NCI-H2107 (cell line): ENCODE results near the gene ADAMTS5.

ENCODE experiments used
- DNase-seq: peaks from one replicate; lab custom pipeline; 2025; lab: John Stamatoyannopoulos, UW

The ADAMTS5 gene

GRCh38 chr21:26948194-26948593, 18.7 kb downstream of the ADAMTS5 start:
- no peak for DNase-seq

DNA sequence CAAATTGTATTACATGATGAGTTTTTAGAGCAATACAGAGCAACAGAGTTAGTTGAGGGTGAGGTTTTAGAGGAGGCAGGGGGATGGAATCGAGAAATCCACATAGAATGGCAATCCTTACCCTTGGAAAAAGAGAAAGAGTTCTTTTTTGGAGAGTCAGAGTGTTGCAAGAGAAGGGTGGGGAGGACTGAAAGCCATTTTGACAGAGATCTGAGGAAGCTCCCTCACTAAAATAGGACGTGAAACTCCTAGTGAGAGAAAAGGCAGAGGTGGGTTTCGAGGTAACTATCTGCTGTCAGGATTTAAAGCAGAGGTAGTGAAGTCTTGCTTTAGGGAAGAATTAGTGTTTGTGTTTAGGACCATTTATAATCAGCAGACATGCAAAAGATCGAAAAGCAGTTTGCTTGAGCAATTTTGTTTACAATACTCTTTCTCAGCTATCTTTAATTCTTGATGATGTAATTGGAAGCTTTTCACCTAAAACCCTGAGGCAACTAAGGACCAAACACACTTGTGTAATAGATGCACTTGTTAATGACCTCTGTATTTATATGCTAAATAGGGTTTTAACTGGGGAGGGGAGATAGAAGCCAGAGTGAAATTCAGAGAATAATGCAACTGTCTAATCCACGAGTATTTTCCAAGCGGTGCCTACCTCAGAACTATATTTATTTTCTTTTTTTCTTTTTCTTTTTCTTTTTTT, 20.0 kb downstream of the ADAMTS5 start:
- no peak for DNase-seq

- DNase-seq = no peak
Measured at GRCh38 chr21:26945916-26946675, 20.8 kb downstream of the ADAMTS5 start.

- no peak for DNase-seq
Measured at GRCh38 chr21:26943921-26944320, 23.0 kb downstream of the ADAMTS5 start.

DNA sequence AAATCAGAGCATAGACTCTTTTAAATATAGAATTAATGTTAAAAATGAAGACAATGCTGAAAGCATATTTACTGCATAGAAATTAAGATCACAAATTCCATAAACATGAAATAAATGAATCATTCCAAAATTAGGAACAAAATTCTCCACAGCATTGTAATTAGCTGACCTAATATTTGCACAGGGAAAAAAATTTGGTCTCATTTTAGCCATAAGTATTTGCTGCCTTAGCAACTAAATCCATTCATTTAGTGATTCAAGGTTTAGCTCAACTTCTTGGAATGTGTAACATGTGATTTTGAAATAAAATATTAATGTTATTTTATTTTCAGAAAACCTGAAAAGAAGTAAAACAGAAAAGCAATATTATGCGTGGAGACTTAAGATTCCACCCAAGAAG, 25.5 kb downstream of the ADAMTS5 start:
- no peak for DNase-seq

- no peak for DNase-seq
Measured at GRCh38 chr21:26939601-26940111, 27.2 kb downstream of the ADAMTS5 start.

DNA sequence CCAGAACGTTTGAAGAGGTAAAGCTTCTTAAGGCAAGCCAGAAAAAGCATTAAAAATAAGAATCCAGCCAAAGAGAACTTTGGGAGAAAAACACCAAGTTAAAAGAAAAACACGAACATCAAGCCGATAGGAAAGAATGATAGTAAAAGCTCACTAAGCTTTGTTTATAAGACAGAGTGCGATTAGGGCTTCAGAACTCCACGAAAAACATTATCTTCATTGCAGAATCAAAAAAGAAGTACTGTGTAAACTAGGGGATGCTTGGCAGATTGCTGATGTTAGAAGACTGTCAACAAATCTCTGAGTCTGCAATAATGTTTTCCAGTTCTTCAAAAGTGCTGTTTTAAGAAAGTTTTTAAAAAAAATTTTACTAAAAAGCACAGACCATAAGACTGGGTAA, 30.2 kb downstream of the ADAMTS5 start:
- DNase-seq = no peak

DNA sequence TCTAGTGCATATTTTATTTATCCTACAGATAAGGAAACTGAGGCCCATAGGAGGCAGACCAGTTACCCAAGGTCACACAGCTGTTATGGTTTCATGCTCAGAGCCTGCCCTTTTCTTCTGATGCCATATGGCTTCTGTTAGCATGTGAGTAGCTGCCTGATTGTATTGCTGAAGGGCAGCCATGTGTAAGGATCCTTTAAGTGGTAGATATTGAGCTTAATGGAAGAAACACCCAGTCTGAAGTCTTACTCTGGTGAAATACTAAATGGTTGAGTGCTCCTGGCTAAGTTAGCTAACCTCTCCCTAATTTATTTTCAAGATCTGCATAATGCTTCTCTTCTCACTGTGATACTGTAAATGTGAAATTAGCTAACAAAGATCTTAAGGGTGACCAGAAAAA, 30.9 kb downstream of the ADAMTS5 start:
- DNase-seq = no peak

- no peak for DNase-seq
Measured at GRCh38 chr21:26934383-26934782, 32.5 kb downstream of the ADAMTS5 start.

DNA sequence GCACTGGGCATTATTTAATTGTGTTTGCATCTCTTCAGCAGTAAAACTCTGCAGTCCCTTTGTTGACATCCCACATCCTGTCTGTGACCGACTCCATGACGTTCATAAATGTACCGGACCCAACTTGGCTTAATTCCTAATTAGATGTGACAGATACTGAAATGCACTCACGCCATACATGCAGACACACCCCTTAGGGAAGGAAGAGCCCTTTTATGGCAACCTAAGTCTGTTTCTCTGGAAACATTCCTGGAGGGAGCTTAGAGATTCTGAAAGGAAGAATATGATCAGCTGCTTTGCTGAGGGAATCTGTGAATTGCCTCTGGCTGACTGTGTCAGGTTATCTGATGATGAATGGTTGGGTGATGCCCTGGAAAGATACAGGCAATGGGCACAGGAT, 33.4 kb downstream of the ADAMTS5 start:
- DNase-seq = no peak

DNA sequence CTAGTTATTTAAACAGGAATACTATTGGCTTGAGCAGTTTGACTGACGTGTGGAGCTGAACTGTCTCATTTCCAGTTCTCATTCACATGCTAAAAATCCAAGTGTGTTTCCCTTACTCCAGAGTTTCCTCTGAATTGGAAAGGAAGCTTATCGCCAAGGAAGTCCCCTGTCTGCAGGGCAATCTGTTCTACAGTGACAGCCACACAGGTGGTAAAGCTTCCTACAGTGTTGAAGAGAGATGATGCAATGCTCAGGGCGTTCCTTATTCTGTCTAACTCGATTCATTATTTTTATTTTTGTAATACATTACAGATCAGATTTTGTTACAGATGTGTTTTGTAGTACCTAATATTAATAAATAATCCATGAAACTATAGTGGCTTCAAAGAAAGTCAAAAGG, 41.3 kb downstream of the ADAMTS5 start:
- no peak for DNase-seq

DNA sequence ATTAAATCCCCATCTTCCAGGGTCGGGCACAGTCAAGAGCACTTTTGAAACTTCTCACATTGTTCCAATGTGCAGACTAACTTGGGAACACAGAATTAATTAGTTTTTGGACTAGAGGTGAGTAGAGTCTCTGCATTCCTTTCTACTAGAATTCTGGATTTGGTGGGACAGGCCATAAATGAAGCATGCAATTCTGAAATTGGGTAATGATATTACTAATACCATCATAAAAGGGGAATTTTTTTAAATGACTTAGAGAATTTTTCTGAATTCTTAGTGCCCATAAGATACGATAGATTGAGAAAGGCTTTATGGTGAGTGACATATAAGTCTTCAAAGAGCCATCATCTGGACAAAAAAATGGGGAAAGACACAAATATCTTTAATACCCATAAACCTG, 41.8 kb downstream of the ADAMTS5 start:
- no peak for DNase-seq

DNA sequence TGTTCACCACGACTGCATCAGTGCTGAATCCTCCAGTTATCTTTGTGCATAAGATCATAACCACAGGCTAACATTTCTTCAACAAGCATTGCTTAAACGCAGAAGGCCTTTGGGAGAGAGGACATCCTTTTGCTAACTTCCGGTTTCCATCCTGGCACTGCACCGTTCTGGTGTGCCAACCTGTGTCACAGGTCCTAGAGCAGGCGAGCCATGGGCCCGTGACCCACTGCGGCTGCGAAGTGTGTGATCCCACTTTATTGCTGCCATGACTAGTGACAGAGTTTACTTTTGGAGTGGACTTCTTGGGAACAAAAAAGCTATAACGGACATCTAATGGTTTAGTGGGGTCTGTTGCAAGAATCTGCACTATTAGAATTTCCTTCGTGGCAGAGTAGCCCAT, 42.9 kb downstream of the ADAMTS5 start:
- DNase-seq = no peak

GRCh38 chr21:26920055-26920454, 46.8 kb downstream of the ADAMTS5 start:
- DNase-seq = no peak

DNA sequence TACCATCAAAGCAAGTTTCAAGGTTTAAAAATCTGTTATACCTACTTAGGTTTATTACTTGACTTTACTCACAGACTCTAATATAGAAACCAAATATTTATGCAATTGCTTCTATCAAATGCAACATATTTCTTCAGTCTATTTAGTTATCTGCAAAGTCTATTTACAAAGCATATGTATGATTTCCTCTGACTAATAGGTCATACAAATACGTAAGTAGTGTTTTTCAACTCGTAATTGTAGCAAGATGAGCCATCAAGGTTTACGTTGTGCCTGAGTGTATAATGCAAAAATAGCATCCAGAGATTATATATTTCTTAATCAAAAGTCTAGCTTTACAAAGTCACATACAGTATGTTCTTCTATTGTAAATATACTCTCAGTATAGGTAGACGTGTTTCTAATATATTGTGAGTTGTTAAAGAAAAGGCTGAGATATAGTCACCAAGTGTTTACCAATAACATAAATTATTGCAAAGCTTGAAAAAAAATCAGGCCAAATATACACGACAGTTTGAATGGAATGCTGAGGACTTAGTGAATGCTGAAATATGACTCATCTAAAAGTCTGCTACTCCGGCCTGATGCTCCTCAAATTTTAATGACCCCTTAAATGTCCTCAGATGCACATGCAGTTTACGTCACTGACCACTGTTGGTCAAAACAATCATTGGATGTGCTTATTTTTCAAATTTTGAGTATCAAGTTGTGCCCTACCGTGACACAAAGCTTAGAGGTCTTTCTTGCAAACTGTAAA, 48.4 kb downstream of the ADAMTS5 start:
- DNase-seq = no peak

GRCh38 chr21:26916799-26917198, 50.1 kb downstream of the ADAMTS5 start:
- DNase-seq = no peak

GRCh38 chr21:26914557-26914956, 52.3 kb downstream of the ADAMTS5 start:
- no peak for DNase-seq

- no peak for DNase-seq
Measured at GRCh38 chr21:26912466-26912865, 54.4 kb downstream of the ADAMTS5 start.

- DNase-seq = no peak
Measured at GRCh38 chr21:26909972-26910371, 56.9 kb downstream of the ADAMTS5 start.

GRCh38 chr21:26900980-26901379, 65.9 kb downstream of the ADAMTS5 start:
- DNase-seq = no peak

DNA sequence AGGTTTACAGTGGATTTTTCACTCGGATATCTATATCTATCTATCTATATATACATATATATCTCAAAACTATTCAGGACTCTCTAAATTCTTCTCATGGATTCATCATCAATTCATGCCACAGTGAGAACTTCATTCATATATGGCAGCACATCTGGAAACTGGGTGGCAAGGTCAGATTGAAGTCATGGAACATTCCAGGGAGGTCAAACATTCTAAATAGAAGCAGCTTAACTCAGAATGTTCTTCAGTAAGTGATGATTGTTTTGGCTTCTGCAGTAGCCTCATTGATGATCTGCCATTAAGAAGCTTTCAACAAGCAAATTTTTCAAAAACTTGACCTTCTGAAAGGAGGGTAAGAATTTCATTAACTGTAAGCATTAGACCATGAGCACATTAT, 74.7 kb downstream of the ADAMTS5 start:
- no peak for DNase-seq

DNA sequence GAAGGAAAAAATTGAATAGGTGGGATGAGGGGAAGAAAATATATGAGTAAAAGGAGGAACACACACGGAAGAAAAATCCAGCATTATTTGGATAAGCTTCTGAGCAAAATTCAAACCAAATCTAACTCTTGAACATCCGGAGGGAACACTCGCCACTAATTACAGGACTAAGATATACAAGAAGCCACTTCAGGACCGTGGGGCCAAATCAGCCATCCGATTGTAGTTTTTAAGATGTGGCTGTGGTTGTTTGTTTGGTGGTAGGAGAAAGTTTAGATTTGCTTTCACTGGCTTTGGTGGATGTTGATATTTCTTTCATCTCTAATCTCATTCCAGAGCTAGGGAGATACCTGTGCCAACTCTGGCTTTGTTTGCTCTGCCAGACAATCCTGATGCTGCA, 78.0 kb downstream of the ADAMTS5 start:
- DNase-seq = no peak

GRCh38 chr21:26888256-26888655, 78.6 kb downstream of the ADAMTS5 start:
- no peak for DNase-seq
